ENCODE data around the gene PPP1R17. TPM values are rescaled to one million over a fixed set of nuclear protein-coding genes. Genes with fewer than 3 reads are reported as not detected.
A peak's percentile ranks its signal among the peaks of the same experiment; 100 is the strongest.

The PPP1R17 gene
- total RNA-seq, 1 experiment from 2014 or later = not detected

DNA sequence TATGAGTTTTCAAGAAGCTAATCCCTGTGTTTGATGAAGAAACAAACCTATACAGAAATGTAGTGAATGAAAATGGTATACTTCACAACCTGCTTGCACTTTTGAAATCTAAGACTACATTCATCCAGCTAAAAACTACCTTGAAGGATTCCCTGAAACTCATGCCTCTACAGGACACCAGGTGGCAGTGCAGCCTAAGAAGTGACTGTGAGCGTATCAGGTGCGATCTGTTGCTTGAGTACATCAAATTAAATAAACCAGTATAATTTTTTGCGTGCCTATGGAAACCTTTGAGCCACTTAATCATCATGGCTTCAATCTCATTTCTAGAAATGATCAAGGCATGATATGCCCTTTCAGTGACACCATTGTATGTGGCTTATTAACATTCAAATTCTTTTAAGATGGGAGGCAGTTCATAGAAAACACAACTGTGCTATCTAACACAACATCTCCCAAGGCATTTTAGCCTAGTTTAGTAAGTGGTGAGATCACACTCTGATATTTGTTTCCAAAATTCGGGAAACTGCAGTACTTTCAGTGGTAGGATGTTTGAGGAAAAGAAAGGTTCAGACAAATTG is 57.4 kb downstream of the PPP1R17 start:
- Histone ChIP-seq H3K27ac (ENCODE audit: low read depth, low read length) (no peak overlapping the region), H3K4me3 (replicated peaks in 1 of 2; ENCODE audit: low read depth in 1 of 2, low read length in 2 of 2) (no peak overlapping the region), H4K20me1 (ENCODE audit: insufficient read depth) (no peaks in the 10 kb centered on the region), H3K4me2 (ENCODE audit: low read length) (no peak overlapping the region), H2AFZ (ENCODE audit: low read depth, low read length, poor library complexity, severe bottlenecking) (no peak overlapping the region), H3K36me3 (ENCODE audit: control insufficient read depth in 1 of 2, insufficient read depth in 2 of 2, low read length in 2 of 2) (no peaks in the 10 kb centered on the region), H3K27me3 (ENCODE audit: insufficient read depth, low read length) (peaks cover 32% of the 10 kb centered on the region), H3K9me3 (ENCODE audit: control insufficient read depth in 1 of 2, insufficient read depth in 1 of 2, low read depth in 1 of 2, low read length in 2 of 2) (no peaks in the 10 kb centered on the region), H3K9me2 (ENCODE audit: insufficient read depth) (no peaks in the 10 kb centered on the region), H3K79me2 (ENCODE audit: insufficient read depth, low read length) (no peaks in the 10 kb centered on the region), H3K9ac (ENCODE audit: low read length) (no peak overlapping the region), H3K4me1 (ENCODE audit: control insufficient read depth in 1 of 2, insufficient read depth in 2 of 2, low read length in 2 of 2) (no peaks in the 10 kb centered on the region)
- TF ChIP-seq POLR2A (IDR thresholded peaks at IDR 0.05; ENCODE audit: borderline replicate concordance, extremely low read depth, insufficient read depth, insufficient read length) (no peak), RAD21 (IDR thresholded peaks at IDR 0.05; ENCODE audit: low read depth) (peak; percentile 89), EGR1 (IDR thresholded peaks at IDR 0.05; ENCODE audit: low read depth) (no peak), JUND (IDR thresholded peaks at IDR 0.05) (no peak), SRF (IDR thresholded peaks at IDR 0.05; ENCODE audit: low read depth) (no peak), TCF7L2 (IDR thresholded peaks at IDR 0.05; ENCODE audit: borderline replicate concordance, extremely low read depth, insufficient read depth, insufficient read length) (no peak), EZH2 (IDR thresholded peaks at IDR 0.05) (no peak)
- TF ChIP-seq, protein P1, sequence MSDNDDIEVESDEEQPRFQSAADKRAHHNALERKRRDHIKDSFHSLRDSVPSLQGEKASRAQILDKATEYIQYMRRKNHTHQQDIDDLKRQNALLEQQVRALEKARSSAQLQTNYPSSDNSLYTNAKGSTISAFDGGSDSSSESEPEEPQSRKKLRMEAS (IDR thresholded peaks at IDR 0.05) = 0 out of 2 replicates have a peak, but pooled peaks have one; percentile 16
- TF ChIP-seq, protein P2, sequence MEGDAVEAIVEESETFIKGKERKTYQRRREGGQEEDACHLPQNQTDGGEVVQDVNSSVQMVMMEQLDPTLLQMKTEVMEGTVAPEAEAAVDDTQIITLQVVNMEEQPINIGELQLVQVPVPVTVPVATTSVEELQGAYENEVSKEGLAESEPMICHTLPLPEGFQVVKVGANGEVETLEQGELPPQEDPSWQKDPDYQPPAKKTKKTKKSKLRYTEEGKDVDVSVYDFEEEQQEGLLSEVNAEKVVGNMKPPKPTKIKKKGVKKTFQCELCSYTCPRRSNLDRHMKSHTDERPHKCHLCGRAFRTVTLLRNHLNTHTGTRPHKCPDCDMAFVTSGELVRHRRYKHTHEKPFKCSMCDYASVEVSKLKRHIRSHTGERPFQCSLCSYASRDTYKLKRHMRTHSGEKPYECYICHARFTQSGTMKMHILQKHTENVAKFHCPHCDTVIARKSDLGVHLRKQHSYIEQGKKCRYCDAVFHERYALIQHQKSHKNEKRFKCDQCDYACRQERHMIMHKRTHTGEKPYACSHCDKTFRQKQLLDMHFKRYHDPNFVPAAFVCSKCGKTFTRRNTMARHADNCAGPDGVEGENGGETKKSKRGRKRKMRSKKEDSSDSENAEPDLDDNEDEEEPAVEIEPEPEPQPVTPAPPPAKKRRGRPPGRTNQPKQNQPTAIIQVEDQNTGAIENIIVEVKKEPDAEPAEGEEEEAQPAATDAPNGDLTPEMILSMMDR (IDR thresholded peaks at IDR 0.05 in 2 of 3, conservative IDR thresholded peaks at IDR 0.05 in 1 of 3; ENCODE audit: borderline replicate concordance in 1 of 3, insufficient read depth in 1 of 3, low read depth in 2 of 3, low read length in 2 of 3) = peak; percentile 70 to 89 (median 77); a peak in 5 of 6 replicates
- BruUV-seq (replicated peaks) = no TSS peak
- RAD21 ChIA-PET (ENCODE audit: low non-redundant PET in 1 of 2, low total read pairs in 2 of 2, uncharacterized antibody in 2 of 2, unreplicated experiment in 2 of 2) = interaction anchor here in 1 of 2 experiments (1.0 kb wide), 1 partner anchor 460 kb away, joined by 4 read pairs; no protein-coding TSS in a partner anchor
- intact Hi-C loops (cut with micrococcal nuclease) = loop anchor here (1.0 to 5.0 kb wide), 5 partner anchors 318 to 734 kb away; no protein-coding TSS in a partner anchor
- CTCF ChIA-PET = interaction anchor here (0.6 to 1.5 kb wide), 6 partner anchors 419 to 610 kb away, joined by 4 to 18 read pairs (median 5); no protein-coding TSS in a partner anchor
- peak; percentile 53 for DNase-seq (ENCODE audit: low read depth, low spot score)
- peak; percentile 80 for ATAC-seq
- POLR2A ChIA-PET = no interaction called here

Measured in HCT116 (cell line).